HG03175 (cell line): ENCODE data around the gene RFT1.
A peak's percentile ranks its signal among the peaks of the same experiment; 100 is the strongest.

Experiments
- ATAC-seq: cut with Tn5 transposase; IDR thresholded peaks from one replicate; pipeline ENCODE4 v1.9.1; 2021; ENCODE audit warnings: mild to moderate bottlenecking, moderate library complexity; ENCODE audit not compliant: unreplicated experiment

The RFT1 gene

DNA sequence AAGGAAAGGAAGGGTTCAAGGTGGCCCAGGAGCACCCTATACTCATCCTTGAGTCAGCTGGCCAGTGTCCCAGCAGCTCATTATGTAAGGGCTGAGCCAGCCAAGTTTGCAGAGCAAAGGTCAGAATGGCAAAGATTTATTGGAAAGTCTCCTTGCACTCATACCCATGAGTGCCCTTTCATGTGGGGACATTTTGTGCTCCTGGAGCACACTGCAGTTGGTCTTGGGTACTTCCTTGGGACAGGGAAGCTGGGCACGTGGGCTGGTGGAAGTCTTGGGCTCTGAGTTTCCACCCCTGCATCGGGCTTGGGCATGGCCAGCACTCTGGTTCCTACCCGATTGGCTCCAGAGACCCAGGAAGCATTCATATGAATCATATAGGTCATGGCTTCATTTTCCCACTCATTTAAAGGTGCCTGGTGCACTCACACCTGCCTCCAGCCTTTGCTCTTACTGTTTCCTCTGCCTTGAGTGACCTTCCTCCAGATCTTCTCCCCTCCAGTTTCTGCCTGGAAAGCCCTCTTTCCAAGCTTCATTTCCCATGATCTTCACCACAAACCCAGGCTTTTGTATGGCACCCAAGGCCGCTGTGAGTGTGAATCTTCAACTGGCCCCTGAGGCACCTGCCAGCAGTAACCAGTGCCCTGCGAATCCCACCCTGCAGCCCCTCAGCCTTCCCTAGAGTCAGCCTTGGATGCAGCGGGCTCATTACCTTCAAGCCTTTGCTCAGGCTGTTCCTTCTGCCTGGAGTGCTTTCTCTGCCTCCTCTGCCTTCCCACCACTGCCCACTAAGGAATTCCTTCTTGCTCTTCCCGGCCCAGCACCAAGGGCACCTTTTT lies 20.2 kb upstream of the RFT1 start:
- ATAC-seq, result no peak

DNA sequence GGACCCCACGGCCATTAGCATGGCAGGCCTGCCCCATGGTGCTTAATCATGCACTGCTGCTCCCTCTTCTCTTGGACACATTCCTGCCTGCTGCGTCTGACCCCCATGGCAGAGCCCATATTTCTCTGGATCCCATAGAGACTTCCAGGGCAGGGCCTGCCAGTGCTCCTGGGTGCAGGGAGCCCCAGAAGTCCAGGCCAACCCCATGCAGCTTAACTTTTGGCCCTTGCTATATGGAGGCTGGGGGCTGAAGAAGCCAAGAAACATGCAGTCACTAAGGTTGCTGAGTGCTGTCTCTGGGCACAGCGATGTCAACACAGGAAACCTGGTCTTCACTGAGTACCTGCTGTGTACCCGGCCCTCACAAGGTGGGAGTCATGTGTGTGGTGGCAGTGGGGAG lies 19.5 kb upstream of the RFT1 start:
- no peak for ATAC-seq

DNA sequence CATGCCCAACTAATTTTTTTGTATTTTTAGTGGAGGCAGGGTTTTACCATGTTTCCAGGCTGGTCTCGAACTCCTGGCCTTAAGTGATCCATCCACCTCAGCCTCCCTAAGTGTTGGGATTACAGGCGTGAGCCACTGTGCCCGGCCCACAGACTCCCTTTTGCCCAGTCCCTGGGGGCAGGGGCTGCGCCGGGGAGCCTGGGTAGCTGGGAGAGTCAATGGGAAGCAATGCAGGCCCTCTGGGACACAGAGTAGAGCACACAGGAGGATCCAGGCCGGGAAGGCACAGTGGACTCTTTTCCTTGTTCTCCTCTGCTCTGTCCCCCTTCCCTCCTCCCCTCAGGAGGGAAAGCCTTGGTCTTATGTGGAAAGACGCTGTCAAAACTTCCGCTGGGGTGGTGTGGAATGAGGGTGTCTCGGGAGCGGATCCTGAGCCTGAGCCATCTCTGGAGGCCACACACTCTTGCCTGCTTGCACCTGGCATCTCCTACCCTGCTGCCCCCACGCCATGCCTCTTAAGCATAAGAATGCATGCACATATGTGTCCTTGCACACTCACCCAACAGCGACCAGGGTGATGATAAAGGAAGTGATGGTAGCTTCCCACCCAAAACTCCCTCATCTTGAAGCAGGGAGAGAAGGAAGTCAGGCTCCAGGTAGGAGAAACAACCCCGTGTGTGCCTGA lies 18.9 kb upstream of the RFT1 start:
- no peak for ATAC-seq

DNA sequence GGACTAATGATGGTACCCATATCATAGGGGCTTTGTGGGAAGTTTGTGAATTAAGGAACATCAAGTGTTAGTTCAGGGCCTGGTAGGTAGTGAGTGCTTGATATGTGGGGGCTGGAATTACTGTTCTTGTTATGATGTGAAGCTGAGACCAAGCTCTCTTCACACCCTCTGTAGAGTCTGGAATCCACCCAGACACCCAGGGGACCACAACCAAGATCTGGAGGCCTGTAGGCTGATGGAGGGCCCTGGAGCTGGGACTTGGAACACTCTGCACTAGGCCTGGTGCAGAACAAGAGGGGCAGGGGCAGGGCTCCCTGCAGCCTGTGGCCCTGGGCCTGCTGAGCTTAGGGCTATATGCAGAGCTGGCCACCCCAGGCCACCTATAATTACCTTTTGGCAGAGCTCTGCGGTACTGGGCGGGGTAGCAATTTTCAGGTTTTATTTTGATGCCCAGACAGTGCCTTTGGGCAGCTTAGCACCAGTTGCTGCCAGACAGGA lies 17.7 kb upstream of the RFT1 start:
- no peak for ATAC-seq

- ATAC-seq, result no peak
These were observed 17.1 kb upstream of the RFT1 start for GRCh38 chr3:53147151-53147902.

- no peak for ATAC-seq
These were observed 16.2 kb upstream of the RFT1 start for GRCh38 chr3:53146319-53146891.

DNA sequence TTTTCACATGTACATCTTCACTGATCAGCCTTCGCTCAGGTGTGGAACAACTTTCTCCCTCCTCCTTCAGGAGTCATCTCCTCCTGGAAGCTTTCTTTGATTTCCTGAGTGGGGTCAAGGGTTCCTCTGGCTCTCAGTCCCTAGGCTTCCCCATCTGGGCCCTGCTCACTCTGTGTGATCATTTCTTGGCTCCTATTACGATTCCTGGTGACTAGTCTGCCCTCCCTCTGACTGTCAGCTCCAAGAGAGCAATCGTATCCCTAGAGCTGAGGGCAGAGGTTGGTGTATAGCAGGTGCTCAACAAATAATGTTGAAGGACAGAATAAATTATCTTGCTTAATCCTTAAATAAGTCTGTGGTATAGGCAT lies 15.5 kb upstream of the RFT1 start:
- no peak for ATAC-seq

GRCh38 chr3:53144862-53145712 lies 14.9 kb upstream of the RFT1 start:
- ATAC-seq, result no peak

DNA sequence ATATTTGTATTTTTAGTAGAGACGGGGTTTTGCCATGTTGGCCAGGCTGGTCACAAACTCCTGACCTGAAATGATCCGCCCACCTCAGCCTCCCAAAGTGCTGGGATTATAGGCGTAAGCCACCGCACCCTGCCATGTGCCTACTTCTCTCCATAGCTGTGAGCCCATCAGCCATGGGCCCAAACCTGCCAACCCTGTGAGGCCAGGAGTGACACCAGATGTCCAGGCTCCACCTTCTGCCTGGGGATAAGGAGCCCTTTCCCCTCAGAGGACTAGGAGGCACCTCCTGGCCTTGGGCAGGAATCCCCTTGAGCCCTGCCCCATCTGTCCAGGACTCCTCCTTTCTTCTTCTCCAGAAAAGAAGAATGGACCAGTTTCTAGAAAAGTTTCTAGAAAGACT lies 14.2 kb upstream of the RFT1 start:
- ATAC-seq, result no peak

GRCh38 chr3:53142986-53143385 lies 12.8 kb upstream of the RFT1 start:
- no peak for ATAC-seq

GRCh38 chr3:53140847-53141845 lies 10.9 kb upstream of the RFT1 start:
- ATAC-seq, result no peak

- no peak for ATAC-seq
These were observed 9.9 kb upstream of the RFT1 start for GRCh38 chr3:53139906-53140846.

GRCh38 chr3:53137835-53138446 lies 7.7 kb upstream of the RFT1 start:
- ATAC-seq, result no peak

GRCh38 chr3:53137221-53137620 lies 7.0 kb upstream of the RFT1 start:
- ATAC-seq, result no peak

GRCh38 chr3:53134631-53135232 lies 4.5 kb upstream of the RFT1 start:
- ATAC-seq, result peak; percentile 62

- ATAC-seq, result no peak
These were observed 2.1 kb upstream of the RFT1 start for GRCh38 chr3:53132347-53132746.

- ATAC-seq, result no peak
These were observed 861 bp upstream of the RFT1 start for GRCh38 chr3:53131096-53131495.
